Measurements from ENCODE around the gene ARHGDIG.
"Not testable (repeated sequence)": the region's sequence is repeated elsewhere in the genome, so short reads cannot be mapped to it uniquely, and the experiment has no call there.

The ARHGDIG gene

DNA sequence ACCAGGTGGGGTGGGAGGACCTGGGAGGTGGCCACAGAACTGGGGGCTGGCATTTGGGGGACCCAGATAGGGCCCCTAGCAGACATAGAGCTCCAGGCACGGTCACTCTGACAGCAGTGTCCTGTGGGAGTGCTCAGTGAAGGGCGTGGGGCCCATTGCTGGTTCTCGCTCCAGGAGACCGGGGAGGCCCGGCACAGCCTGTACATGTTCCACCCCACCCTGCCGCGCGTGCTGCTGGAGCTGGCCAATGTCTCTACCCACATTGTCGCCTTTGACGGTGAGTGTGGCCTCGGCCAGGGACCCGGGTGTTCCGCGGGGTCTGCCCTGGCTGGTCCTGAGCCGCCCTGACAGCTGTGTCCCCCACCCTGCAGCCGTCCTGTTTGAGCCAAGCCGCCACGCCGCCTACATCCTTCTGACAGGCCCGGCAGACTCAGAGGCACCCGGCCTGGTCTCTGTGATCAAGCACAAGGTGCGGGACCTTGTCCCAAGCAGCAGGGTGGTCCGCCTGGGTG, 15.9 kb upstream of the ARHGDIG start:
- DNase-seq, result no peak

DNA sequence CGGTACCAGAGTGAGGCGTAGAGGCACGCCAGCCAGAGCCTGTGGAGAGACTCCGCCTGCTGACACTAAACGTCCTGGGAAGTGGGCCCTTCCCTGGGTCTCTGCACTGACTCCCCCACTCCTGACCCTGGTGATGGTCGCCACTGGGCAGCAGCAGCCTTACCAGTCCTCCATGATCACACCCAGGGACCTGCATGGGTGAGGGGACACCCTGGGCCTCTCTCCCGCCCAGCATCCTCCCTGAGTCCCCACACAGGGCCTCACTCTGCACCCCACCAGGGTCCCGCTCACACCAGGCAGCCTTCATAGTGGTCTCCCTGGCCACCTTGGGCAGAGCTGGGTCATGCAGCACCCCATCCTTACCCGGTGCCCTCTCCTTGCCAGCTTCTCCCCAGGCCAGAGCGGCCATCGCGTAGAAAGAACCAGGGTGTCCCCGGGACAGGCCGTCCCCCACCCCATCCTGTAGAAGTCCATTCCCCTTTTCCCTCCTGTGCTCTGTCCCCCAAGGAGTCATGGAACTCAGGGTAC, 15.3 kb upstream of the ARHGDIG start:
- no peak for DNase-seq

DNA sequence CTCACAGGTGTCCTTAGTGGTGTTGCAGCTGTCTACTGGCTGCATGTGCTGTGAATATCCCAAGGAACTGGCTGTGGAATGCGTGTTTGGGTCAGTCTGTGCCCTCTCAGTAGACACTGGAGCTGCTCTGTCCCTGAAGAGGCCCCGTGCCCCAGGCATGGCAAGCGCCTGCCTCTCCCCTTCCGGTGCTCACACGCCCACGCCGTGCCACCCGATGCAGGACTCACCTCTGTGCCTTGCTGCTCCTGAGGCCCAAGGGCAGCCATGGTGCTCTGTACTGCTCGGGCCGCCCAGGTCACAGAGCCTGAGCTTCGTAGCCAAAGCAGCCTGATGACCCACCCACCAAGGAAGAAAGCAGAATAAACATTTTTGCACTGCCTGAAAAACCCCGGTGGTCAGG, 14.7 kb upstream of the ARHGDIG start:
- DNase-seq, result peak; percentile 26

DNA sequence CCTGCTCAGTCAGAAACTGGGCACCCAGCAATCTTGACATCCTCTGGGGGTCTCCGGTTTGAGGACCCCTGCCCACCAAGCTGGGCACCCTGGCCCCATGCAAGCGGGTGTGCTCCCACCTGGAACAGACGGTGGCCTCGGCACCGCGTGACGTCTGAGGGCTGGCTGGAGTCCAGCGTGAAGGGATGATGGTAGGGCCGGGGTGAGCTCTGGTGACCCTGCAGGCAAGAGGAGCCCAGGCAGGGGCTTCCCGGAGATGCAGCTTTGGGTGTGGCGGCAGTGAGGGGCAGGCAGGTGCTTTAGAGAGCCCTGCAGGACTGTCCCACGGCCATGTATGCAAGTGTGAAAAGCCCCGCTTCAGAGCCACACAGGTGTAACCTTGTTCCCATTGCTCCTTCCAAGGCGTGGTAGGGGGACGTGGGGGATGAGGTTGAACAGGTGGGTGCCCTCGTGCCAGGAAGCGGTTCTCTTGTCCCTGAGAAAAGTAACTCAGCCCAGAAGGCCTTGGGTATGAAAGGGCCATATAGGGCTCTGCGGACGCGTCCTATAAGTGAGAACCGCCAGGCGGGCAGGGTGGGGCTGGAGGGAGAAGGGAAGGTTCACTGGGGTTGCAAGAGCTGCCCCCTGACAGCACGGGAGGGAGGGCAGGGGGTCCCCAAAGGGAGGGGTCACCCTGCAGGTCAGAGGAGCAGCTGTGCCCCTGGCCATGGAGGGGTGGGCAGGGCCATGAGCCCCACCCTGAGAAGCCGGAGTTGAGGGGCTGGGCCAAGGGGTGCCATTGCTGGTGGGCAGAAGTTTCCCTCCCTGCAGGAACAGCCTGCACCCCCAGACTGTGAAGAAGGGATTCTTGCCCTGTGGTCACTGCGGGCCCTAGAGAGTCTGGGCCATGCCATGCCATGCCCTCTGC, 13.9 kb upstream of the ARHGDIG start:
- DNase-seq, result no peak

DNA sequence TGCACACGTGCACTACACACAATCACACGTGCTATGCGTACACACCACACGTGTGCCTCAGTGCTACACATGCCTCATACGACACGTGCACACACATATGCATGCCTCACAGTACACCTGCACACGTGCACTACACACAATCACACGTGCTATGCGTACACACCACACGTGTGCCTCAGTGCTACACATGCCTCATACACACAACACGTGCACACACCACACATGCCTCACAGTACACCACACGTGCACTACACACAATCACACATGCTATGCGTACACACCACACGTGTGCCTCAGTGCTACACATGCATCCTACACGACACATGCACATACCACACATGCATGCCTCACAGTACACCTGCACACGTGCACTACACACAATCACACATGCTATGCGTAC, 12.8 kb upstream of the ARHGDIG start:
- DNase-seq, result not testable (repeated sequence)

DNA sequence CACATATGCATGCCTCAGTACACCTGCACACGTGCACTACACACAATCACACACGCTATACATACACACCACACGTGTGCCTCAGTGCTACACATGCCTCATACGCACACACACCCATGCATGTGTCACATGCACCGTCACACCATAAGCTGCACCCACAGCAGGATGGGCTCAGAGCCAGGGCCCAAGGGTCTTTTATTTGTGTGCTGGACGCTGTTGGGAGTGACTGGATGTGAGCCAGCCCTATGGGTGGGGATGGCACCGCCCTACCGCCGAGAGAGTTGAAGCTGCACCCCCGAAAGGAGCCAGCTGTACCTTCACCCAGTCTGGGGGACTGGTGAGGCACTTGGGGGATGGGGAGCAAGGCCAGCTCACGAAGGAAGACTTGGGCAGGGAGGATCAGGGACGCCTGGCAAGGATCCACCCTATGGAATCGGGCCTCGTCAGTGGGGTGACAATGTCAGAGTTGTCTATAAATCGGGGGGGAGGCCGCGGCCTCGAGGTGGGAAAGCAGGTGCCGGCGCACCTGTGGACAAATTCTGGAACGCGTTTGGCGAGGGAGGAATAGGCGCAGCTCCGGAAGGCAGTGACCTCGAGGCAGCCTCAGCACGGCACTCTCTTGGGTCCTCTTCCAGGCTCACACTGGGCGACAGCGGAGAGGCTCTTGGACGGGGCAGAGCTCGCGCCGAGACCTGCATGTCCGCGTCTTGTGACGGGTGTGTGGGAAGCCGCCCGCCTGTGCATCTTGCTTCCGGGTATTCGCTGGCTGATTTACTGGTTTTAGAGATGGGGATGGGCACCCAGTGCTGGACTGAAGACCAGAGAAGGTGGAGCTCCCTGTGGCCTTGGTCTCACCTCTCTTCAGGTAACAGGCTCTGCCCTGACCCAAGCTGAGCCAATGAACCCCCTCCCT, 12.0 kb upstream of the ARHGDIG start:
- no peak for DNase-seq

DNA sequence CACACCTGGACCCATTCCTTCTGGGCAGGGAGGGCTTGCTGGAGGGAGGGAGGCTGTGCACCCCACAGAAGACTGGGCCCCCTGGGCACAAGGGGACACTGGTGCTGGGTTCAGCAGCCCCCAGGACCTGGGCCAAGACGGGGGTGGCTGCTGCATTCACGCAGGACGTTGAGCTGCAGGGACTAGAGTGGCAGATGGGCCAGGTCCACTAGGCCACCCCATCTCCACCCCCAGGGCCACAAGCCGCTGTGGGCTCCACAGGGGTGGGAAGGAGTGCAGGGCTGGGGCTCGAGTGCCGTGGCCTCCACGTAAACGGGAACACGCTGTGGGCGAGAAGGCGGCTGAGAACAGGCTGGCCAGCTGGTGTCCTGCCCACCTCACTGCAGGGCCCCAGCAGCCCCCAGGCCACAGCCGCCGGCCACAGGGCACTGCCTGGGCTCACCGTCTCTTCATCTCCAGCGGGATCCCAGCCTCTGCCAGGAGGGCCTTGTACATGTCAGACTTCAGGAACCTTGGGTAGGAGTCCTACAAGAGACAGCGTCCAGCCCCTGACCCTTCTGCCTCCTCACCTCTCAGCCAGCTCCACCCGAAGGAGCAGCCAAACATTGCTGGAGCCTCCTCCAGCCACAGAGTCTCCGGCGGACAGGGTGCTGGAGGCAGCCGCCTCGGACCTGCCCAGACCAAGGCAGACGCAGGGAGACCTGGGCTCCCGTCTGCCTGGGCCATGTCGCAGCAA, 11.2 kb upstream of the ARHGDIG start:
- DNase-seq, result no peak

DNA sequence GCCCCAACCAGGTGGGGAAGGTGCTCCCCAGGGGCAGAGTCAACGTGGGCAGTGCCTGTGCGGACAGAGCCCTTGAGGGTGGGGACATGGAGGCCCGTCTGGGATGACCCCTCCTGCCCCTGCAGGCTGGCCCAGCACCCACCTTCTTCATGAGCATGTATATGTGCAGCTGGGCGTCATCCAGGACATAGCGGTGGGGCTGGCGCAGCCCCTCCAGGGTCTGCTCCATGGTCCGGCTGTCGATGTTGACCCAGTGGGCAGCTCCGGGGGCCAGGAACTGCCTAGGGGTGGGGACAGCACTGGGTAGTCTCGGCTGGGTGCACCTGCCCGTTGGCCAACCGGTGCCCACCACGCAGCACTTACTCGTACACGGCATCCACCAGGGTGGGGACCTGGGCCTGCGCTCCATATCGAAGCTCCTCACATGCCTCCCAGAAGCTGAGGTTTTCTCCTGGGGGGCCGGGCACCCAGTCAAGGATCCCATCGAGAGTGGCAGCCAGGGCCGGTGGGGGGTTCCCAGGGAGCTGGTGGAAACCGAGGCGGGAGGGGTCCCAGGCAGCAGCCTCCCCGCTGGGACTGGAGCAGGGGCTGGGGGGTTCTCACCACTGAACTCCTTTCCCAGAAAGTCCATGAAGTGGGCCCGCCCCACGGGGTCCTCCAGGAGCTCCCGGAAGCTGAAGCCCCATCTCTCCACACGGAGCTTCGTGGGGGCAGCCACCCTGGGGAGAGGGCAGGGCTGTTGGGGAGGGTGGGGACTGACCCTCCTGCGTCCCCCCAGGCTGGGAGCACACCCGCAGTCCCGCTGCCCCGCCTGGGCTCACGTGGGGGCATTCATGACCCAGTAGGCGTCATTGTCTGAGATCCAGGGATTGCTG, 9.8 kb upstream of the ARHGDIG start:
- no peak for DNase-seq

DNA sequence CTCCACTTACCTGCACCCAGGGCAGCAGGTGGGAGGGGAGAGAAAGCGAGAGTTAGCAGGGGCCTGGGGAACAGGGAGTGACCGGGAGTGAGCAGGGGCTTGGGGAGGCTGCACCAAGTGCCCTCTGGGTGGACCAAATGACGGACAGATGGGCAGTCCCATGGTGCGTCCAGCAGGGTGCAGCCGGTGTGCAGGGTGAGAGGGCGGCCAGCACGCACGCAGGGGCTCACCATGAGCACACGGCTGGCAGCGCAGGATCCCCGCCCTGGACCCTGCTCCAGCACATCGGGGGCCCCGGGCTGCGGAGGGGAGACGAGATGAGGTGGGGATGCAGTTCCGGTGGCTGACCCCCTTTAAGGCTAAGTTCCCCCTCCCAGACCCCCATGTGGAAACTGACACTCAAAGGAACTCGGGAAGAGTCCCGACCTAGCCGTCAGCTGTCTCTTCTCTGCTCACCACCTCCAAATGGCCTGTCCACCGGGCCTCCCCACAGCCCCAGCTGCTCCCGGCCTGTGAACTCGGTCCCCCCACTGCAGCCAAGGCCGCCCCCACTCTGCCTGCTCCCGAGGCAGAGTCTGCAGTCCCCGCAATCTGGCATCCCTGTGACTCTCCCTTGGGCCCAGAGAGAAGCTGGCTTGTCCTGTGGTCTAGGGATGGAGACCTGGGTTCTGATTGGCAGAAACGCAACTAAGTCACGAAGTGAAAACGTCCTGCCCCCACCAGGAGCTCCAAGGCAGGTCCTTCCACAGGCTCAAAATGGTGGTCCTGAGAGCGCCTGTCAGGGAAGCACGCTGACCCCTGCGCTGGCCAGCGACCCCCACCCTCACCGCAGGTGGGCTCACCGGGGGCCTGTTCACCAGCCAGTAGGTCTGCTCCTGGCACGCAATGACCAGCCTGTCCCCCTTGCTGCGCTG, 7.5 kb upstream of the ARHGDIG start:
- no peak for DNase-seq

DNA sequence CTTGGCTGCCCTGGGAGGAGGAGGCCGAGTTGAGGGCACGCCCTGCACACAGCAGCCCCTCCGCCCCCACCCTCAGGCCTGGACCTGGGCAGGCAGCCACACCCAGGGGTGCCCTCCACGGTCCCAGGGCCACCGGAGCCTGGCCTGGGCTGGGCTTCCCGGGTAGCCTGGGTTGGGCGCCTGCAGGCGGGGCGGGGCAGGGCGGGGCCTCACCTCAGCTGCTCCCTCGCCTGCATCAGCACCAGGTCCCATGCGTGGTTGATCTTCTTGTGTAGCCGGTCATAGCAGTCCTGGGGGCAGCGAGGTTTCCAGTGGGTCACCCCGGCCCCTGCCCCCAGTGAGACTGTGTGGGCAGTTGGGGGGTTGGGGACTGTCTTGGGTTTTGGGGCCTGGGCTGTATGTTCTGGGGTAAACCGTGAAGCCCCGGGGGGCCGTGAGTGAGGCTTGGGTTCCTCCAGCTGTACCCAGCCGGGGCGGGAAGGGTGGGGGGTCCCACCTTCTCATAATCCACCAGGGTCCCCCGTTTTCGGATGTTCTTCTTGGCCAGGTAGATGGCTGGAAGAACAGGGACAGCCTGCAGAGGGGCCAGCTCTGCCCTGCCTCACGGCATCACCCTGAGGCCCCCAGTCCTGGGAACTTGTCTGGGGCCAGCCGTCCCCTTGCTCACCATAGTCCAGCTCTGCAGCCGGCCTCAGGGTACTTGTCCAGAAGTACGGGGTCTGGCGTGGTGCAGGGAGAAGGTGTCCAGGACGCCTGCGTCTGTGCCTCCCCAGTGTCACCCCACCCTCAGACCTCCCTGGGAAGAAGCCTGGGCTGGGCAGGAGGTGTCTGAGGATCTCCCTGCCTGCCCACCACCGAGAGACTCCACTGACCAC, 6.6 kb upstream of the ARHGDIG start:
- DNase-seq, result no peak

DNA sequence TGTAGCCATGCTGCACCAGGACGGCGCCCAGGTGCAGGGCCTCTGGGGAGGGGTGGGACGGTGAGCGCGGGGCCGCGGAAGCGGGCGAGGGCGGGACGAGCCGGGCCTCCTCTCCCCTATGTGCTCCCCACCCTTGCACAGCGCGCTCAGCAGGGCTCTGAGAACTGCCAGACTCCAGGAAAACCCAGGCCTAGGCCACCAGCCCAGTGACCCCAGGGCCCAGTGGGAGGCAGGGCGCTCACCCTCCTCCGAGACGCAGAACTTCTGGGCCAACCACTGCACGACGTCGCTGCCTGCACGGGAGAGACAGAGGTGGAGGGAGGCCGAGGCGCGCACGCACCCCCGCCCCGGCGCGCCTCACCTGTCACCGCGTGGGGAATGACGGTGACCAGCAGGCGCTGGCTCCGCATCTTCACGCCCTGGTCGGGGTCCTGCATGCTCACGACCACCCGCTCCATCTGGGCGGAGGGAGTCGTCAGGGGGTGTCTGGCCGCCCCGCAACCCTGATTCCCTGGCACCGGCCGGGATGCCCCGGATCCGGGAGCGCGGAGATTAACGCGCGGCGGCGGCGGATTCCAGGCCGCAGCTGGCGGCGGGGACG, 5.2 kb upstream of the ARHGDIG start:
- DNase-seq, result peak; percentile 11

DNA sequence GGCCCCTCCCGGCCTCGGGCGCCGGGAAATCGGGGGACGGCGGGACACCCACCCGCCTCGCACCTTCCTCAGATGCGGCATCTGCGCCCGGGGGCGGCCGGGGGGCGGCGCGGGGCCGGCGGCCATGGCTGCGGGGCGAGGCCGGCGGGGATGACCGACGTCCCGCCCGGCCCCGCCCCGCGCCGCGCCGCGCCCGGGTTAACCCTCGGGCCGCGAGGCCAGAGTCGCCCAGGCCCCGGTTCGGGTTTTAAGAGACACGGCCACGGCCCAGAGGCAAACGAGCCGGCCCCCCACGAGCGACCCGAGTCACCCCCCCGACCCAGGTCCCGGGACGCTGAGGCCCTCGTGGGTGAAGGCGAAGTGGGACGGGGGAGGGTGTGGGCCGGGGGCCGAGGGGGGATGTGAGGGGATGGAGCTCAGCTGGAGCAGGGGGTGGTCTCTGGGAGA, 4.6 kb upstream of the ARHGDIG start, which contains the start of gene RGS11:
Gene RGS11, minus strand, starts transcription at position 159 of the 447 bp plus-strand sequence. Its CDS starts 33 bp downstream, at position 126.
- no peak for DNase-seq

DNA sequence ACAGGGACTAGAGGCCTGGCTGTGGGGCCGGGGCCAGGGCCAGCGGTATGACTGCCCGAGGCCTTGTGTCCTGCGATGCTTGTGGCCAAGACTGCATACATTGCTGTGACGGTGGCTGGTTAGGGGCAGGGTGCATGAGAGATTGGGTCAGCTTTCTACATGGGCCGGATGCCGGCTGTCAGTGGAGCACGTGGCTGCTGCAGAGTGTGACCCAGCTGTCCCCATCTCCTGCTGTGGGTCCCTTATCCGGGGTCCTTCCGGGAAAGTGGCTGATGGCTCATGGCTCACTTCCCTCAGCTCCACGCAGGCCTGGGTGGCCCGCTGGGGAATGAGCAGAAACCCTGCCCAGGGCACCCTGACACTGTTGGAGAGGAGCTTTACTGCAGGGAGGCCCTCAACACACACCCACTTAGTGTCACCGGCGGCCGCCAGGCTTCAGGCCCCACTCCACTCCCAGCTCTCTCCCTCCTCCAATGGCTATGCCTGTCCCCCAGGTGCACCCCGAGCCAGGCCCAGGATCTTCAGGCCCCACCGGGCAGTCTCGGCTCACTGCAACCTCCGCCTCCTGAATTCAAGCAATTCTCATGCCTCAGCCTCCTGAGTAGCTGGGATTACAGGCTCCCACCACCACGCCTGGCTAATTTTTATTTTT, 3.8 kb upstream of the ARHGDIG start:
- DNase-seq, result no peak

DNA sequence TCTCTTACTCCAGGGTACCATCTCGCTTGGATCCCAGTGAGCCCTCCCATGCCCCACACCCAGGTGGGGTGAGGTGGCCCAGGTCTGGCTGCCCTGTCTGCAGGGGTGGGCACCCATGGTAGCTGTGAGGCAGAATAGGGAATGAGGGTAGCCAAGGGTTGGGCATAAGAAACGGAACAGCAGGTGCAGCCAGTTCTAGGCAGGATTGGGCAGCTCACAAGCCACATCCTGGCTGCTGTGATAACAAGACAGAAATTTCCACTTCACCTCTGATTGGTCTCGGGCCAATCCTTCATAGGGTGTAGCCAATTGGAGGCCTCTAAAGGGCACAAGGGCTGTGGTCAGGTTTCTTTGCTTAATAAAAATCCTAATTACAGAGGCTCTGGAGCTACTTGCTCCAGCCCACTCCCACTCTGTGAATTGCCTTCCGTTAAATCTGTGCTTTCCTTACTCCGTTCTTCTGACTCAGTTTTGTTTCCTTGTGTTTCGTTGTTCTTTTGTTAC, 1.5 kb upstream of the ARHGDIG start:
- DNase-seq, result peak; percentile 15

DNA sequence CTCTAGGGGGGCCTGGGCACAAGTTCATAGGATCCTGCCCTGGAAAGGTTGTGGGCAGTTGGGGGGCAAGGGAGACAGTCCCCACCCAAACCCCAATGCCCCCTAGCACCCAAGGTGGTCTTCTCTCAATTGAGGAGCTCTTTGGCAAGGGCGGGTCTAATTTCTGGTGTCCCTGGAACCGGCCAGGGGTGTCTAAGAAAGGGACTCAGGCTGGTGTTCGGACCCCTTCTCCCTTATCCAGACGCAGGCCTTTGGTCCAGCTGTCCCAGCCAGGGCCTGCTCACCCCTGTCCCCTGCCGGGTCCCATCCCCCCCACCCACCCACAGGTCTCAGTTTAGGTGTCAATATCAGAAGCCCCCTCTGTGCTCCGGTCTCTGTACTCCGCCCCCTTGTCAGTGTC, 860 bp upstream of the ARHGDIG start:
- no peak for DNase-seq

DNA sequence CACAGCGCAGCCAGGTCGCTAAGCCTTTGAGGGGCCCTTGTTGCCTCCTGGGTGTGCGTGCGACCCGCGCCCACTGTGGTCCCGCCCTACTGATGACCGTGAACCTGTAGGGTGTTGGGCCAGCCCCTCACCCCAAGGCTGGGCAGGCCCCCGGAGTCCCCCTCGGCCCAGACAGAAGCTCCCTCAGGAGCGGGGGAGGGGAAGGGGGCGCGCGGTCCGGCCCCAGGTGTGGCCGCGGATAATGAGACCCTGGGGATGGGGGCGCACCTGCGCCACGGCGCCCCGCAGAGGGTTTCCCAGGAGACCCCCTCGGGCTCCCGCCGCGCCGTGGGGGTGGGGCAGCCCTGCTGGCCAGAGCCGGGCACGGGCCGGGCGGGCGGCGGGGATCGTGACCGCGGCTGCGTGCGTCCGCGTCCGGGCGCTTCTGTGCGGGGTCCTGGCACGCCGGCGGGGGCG, 358 bp upstream of the ARHGDIG start:
- DNase-seq, result no peak

DNA sequence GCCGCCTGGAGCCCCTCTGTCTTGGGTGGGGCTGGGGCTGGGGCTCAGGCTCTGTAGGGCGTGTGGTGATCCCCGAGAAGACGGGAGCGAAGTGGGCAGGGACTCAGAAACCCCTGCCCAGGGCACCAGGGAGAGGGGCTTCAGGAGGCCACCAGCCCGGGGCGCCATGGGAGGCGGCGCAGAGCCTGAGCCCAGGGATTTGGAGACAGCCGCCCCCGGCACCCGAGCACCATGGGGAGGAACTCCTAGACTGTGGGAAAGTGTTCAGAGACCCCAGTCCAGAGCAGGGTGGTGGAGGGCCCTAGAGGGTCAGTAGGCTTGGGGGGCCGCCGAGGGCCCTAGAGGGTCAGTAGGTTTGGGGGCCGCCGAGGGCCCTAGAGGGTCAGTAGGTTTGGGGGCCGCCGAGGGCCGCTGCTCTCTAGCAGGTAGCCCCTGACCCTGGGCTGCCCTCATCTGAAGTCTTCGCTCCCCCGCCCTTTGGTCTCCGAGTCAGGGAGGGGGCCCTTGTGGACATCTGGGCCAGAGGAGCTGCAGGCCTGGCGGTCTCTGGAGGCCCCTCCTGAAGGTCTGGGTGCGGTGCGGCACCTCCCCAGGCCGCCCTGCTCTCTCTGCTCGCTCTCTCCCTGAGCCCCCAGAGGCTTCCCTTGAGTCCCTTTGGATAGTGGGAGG, 734 bp downstream of the ARHGDIG start:
- no peak for DNase-seq

Data from activated naive CD4-positive, alpha-beta T cell treated with Interleukin-2 at 50 U/mL for 16 hours (primary cell).